GM12874 (cell line): ENCODE data around the gene ALLC.

Experiments
- TF ChIP-seq, protein P1 (sequence below): IDR thresholded peaks from 2 replicates; pipeline ENCODE4 v1.5.1; 2011; ENCODE audit warnings: low read depth, mild to moderate bottlenecking, control low read depth, low read length, moderate library complexity; ENCODE audit not compliant: insufficient read depth

Gene ALLC

DNA sequence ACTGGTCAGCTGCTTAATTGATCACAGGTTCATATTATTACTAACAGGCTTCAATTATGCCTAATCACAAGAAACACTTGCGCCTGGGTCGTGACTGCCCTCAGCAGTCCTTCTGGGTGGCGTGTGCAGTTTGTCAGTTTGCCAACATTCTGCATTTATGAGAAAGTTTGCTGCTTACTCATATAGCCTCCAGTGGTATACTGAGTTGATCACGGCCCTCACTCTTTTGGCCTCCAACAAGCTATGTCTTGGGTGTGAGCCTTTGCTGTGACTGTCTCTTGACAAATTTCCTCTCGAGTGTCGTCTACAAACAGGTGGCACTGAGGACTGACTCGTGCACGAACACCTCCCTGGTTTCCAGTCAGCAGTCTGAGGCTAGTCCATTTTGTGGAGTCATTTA, 72.6 kb downstream of the ALLC start:
- TF ChIP-seq, protein P1, sequence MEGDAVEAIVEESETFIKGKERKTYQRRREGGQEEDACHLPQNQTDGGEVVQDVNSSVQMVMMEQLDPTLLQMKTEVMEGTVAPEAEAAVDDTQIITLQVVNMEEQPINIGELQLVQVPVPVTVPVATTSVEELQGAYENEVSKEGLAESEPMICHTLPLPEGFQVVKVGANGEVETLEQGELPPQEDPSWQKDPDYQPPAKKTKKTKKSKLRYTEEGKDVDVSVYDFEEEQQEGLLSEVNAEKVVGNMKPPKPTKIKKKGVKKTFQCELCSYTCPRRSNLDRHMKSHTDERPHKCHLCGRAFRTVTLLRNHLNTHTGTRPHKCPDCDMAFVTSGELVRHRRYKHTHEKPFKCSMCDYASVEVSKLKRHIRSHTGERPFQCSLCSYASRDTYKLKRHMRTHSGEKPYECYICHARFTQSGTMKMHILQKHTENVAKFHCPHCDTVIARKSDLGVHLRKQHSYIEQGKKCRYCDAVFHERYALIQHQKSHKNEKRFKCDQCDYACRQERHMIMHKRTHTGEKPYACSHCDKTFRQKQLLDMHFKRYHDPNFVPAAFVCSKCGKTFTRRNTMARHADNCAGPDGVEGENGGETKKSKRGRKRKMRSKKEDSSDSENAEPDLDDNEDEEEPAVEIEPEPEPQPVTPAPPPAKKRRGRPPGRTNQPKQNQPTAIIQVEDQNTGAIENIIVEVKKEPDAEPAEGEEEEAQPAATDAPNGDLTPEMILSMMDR, result no peak

DNA sequence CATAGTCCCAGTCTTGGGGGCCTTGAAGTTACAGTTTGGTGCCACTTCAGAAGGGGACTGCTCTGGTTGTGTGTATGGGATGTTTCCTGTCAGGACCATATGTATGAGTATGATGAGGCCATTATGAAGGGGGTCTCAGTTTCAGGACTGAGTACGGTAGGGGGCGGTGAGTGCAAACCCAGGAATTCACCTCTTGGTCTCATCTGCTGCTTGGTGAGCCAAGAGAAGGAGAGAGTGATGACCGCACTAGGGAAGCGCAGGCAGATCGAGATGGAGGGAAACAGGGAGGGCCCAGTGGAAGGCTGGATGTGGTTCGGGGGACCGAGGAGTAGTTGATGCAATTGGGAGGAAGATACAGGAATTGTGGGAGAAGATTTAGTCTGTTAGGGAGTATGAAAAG, 73.8 kb downstream of the ALLC start:
- TF ChIP-seq, protein P1, result no peak

DNA sequence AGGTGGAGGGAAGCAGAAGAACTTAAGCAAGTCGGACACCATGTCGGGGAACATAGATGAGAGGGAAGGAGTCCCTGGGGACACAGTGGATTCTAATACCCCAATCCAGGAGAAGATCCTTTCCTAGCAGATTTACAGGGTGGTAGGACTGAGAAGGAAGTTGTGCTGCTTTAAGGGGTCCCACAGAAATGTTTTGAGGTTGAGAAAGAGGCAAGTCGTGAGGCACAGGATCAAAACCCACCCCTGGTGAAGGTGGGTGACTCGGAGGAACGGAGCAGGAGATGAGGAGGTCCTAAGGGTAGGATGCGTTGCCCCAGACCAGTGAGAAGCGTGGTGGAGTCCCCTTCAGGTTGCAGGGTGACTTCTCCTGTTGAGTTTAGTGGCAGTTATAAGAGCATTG, 78.1 kb downstream of the ALLC start:
- TF ChIP-seq, protein P1, result no peak

DNA sequence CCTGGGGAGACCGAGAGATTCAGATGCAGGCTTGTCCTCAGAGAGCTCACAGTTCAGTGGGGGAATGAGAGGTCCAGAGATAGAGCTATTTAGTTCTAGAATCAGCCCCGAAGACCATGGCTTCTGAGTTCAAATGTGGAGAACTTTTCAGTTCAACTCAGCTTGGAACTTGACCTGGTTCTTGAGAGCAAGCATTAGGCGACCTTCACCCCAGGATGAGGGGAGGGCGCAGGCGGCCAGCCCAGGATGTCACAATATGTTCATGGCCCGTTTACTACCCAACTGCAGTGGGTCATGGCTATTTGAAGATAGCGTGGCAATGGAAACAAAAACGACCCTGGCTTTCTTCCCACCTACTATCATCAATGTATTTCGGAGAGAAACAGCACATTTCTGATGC, 79.1 kb downstream of the ALLC start:
- TF ChIP-seq, protein P1, result no peak

DNA sequence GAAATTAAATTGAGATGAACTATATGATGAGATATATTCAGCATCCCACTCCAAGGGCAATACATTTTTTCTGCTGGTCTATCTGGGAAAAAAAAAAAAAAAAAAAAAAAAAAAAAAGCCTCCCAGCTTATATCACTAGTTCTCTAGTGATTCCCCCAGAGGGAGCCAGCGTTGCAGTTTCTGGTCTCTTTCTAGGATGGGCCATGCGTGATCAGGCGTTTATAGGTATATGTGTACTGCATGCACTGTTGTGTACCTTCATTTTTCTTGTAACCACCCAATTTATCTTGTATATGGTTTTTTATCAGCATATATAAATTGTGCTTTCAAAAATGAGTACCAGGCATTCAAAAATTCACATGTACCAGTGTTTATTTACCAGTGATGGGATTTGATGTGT, 80.5 kb downstream of the ALLC start:
- TF ChIP-seq, protein P1, result peak; percentile 15; the same call in 1 of the 2 replicates

DNA sequence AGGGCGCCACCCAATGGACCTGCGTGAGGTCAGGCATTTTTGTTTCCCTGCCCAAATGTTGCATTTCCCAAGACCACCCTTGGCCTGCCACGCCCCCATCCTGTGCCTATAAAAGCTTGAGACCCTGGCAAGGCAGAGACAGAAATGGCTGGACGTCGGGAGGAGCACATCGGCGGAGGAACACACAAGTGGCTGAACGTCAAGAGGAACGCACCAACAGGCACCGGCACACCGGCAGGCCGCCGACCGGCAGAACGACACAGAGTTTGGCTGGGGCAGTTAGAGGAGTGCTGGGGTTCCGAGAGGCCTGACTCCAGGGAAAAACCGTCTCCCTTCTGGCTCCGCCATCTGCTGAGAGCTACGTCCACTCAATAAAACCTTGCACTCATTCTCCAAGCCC, 81.3 kb downstream of the ALLC start:
- TF ChIP-seq, protein P1, result no peak

DNA sequence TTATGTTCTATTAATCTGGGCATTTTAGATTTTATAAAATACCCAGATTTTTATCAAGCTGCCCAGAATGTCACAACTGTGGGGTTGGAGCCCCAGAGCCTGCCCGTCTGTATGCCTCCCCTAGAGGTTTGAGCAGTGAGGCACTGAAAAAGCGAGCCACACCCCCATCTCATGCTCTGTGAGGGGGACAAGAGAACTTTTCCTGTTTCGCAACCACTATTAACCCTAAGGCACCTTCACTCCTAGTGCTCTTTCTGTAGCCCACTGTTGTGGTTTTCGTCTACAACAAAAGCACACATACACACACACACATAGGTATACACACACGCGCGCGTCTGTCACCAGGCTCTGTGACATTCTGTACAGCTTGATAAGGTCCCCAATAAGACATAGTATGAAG, 83.4 kb downstream of the ALLC start:
- TF ChIP-seq, protein P1, result no peak
